ENCODE data around the gene BCAP29.
"Not testable (repeated sequence)": the region's sequence is repeated elsewhere in the genome, so short reads cannot be mapped to it uniquely, and the experiment has no call there.

Gene BCAP29

DNA sequence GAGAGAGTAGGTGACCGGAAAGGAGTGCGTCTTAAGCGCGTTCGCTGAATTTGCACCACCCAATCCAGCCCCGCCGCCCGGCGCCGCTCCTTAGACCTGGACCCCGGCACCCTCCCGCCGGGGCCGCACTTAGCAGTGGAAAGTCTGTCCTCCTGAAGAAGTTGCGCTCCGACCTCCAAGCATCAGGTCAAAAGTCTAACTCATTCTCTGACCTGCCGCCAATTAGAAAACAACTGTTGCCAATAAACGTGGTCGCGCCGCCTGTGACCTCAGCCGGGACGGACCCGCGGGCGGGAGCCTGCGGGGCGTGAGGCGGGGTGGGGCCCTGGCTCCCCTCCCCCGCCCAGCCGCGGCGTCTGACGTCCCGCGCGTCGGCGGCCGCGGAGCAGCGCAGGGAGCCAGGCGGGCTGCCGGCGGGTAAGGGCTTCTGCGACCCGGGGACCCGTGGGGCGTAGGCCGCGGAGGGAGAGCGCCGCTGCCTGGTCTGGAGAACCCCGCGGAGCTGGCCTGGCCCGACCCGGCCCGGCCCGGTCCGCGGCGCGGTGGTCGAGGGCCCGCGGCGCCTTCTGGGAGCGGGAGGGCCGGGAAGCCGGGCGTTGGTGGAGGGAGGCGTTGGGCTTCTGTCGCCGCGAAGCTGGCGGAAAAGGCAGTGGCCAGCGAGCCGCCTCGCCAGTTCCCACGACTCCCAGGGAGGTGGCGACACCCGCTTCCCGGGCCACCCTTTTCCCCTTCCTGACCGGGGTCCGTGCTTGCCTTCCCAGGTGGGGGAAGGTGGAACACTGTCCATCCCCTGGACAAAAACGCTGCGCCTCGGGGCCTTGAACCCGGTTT is at the start of gene BCAP29:
BCAP29 (plus strand) TSS at position 362 of the 831 bp plus-strand sequence. CDS start 527 bp downstream, outside the sequence.
- Histone ChIP-seq H3K27me3 (ENCODE audit: control insufficient read depth, insufficient read depth, low read length) (peaks cover 6% of the 10 kb centered on the region), H3K9me3 (ENCODE audit: control insufficient read depth, low read depth, low read length) (no peaks in the 10 kb centered on the region), H3K27ac (ENCODE audit: low read length) (no peak within 1 kb of the TSS), H3K4me1 (ENCODE audit: control insufficient read depth, low read depth, low read length) (peaks cover 2% of the 10 kb centered on the region), H3K4me3 (ENCODE audit: low read length) (peak within 1 kb of the TSS; percentile 93), H3K36me3 (ENCODE audit: control insufficient read depth, low read depth, low read length) (peaks cover 13% of the 10 kb centered on the region), H3K9ac (ENCODE audit: low read length) (peak within 1 kb of the TSS; percentile 76)

DNA sequence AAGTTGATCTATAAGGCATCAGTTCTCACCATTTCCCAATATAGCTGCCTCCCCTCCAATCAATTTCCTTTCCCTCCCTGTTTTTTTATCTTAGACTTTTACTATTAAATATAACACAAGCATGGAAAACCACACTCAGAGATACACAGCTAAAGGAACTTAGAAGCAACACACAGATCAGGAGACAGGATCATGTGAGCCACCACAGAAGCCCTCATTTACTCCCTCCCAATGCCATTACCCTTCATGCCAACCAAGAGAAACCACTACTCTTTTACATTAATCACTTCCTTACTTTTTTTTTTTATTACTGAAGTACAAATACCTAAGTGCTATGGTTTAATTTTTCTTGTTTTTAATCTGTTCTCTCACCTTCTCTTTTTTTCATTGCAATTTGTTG is 49.3 kb upstream of the BCAP29 start:
- Histone ChIP-seq H3K4me3 (ENCODE audit: low read length) (no peak overlapping the region), H3K36me3 (ENCODE audit: control insufficient read depth, low read depth, low read length) (no peaks in the 10 kb centered on the region), H3K9ac (ENCODE audit: low read length) (no peak overlapping the region), H3K4me1 (ENCODE audit: control insufficient read depth, low read depth, low read length) (peaks cover 6% of the 10 kb centered on the region), H3K9me3 (ENCODE audit: control insufficient read depth, low read depth, low read length) (no peaks in the 10 kb centered on the region), H3K27me3 (ENCODE audit: control insufficient read depth, insufficient read depth, low read length) (no peaks in the 10 kb centered on the region), H3K27ac (ENCODE audit: low read length) (no peak overlapping the region)

GRCh38 chr7:107534139-107534538 is 45.9 kb upstream of the BCAP29 start:
- H3K9ac ChIP-seq (ENCODE audit: low read length) = no peak overlapping the region
- no peaks in the 10 kb centered on the region for H3K36me3 ChIP-seq (ENCODE audit: control insufficient read depth, low read depth, low read length)
- H3K27me3 ChIP-seq (ENCODE audit: control insufficient read depth, insufficient read depth, low read length) = no peaks in the 10 kb centered on the region
- H3K4me1 ChIP-seq (ENCODE audit: control insufficient read depth, low read depth, low read length) = peaks cover 11% of the 10 kb centered on the region
- no peak overlapping the region for H3K4me3 ChIP-seq (ENCODE audit: low read length)
- no peaks in the 10 kb centered on the region for H3K9me3 ChIP-seq (ENCODE audit: control insufficient read depth, low read depth, low read length)
- no peak overlapping the region for H3K27ac ChIP-seq (ENCODE audit: low read length)

GRCh38 chr7:107537228-107537627 is 42.8 kb upstream of the BCAP29 start:
- H3K27me3 ChIP-seq (ENCODE audit: control insufficient read depth, insufficient read depth, low read length); H3K9ac ChIP-seq (ENCODE audit: low read length); H3K4me1 ChIP-seq (ENCODE audit: control insufficient read depth, low read depth, low read length); H3K4me3 ChIP-seq (ENCODE audit: low read length); H3K9me3 ChIP-seq (ENCODE audit: control insufficient read depth, low read depth, low read length); H3K27ac ChIP-seq (ENCODE audit: low read length); H3K36me3 ChIP-seq (ENCODE audit: control insufficient read depth, low read depth, low read length): not testable (repeated sequence)

- no peak overlapping the region for H3K27ac ChIP-seq (ENCODE audit: low read length)
- H3K4me1 ChIP-seq (ENCODE audit: control insufficient read depth, low read depth, low read length) = peaks cover 5% of the 10 kb centered on the region
- H3K27me3 ChIP-seq (ENCODE audit: control insufficient read depth, insufficient read depth, low read length) = no peaks in the 10 kb centered on the region
- H3K9ac ChIP-seq (ENCODE audit: low read length) = no peak overlapping the region
- H3K9me3 ChIP-seq (ENCODE audit: control insufficient read depth, low read depth, low read length) = no peaks in the 10 kb centered on the region
- H3K36me3 ChIP-seq (ENCODE audit: control insufficient read depth, low read depth, low read length) = no peaks in the 10 kb centered on the region
- no peak overlapping the region for H3K4me3 ChIP-seq (ENCODE audit: low read length)
These were observed 42.0 kb upstream of the BCAP29 start for GRCh38 chr7:107538001-107538400.

DNA sequence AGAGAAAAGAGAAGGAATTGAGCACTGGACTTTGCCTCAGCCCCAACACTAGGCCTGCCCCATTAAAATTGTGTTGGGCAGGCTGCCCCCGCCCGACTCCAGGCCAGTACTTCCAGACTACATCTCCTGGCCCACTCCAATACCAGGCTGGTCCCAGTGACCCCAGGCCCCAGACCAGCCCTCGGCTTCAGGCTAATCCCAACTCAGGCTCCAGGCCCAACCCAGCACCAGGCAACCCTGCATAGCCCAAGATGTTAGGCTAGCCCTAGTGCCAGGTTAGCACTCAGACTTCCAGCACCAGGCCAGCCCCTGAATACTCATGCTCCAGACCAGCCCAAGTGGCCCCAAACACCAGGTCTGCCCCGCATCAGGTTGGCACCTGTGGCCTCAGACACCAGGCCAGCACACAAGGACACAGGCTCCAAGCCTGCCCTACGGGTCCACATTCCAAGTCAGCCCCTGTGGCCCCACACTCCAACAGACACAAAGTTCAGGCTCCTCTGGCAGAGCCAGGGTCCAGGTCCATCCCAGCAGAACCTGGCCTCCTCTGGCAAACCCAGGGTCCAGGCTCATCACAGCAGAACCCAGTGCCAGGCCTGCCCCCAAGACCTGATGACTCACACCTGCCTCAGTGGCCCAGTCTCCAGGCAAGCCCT is 36.6 kb upstream of the BCAP29 start:
- Histone ChIP-seq H3K27me3 (ENCODE audit: control insufficient read depth, insufficient read depth, low read length) (no peaks in the 10 kb centered on the region), H3K4me3 (ENCODE audit: low read length) (no peak overlapping the region), H3K27ac (ENCODE audit: low read length) (no peak overlapping the region), H3K9ac (ENCODE audit: low read length) (no peak overlapping the region), H3K36me3 (ENCODE audit: control insufficient read depth, low read depth, low read length) (peaks cover 13% of the 10 kb centered on the region), H3K4me1 (ENCODE audit: control insufficient read depth, low read depth, low read length) (peaks cover 2% of the 10 kb centered on the region), H3K9me3 (ENCODE audit: control insufficient read depth, low read depth, low read length) (no peaks in the 10 kb centered on the region)

DNA sequence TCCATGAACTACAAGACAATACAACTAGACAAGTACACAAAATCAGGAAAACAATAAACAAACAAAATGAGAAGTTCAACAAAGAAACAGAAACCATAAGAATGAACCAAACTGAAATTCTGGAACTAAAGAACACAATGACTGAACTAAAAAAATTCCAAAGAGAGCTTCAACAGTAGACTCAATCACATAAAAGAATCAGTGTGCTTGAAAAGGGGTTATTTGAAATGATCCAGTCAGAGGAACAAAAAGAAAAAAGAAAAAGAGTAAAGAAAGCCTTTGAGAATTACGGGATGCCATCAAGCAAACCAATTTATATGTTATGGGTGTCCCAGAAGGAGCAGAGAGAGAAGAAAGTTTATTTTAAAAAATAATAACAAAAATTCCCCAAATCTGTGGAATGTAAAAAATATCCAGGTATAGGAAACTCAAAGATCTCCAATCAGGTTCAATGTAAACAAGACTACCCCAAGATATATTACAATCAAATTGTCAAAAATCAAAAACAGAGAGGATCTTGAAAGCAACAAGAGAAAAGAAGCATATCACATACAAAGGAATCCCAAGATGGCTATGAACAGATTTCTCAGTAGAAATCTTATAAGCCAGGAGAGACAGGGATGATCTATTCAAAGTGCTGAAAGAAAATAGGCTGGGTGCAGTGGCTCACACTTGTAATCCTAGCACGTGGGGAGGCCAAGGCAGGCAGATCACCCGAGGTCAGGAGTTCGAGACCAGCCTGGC is 35.0 kb upstream of the BCAP29 start:
- H3K36me3 ChIP-seq (ENCODE audit: control insufficient read depth, low read depth, low read length) = peaks cover 13% of the 10 kb centered on the region
- no peaks in the 10 kb centered on the region for H3K9me3 ChIP-seq (ENCODE audit: control insufficient read depth, low read depth, low read length)
- H3K9ac ChIP-seq (ENCODE audit: low read length) = no peak overlapping the region
- no peaks in the 10 kb centered on the region for H3K27me3 ChIP-seq (ENCODE audit: control insufficient read depth, insufficient read depth, low read length)
- H3K4me1 ChIP-seq (ENCODE audit: control insufficient read depth, low read depth, low read length) = no peaks in the 10 kb centered on the region
- no peak overlapping the region for H3K4me3 ChIP-seq (ENCODE audit: low read length)
- H3K27ac ChIP-seq (ENCODE audit: low read length) = no peak overlapping the region

GRCh38 chr7:107551936-107552335 is 28.1 kb upstream of the BCAP29 start:
- no peak overlapping the region for H3K4me3 ChIP-seq (ENCODE audit: low read length)
- H3K4me1 ChIP-seq (ENCODE audit: control insufficient read depth, low read depth, low read length) = no peaks in the 10 kb centered on the region
- peaks cover 26% of the 10 kb centered on the region for H3K36me3 ChIP-seq (ENCODE audit: control insufficient read depth, low read depth, low read length)
- H3K27me3 ChIP-seq (ENCODE audit: control insufficient read depth, insufficient read depth, low read length) = no peaks in the 10 kb centered on the region
- no peak overlapping the region for H3K27ac ChIP-seq (ENCODE audit: low read length)
- no peaks in the 10 kb centered on the region for H3K9me3 ChIP-seq (ENCODE audit: control insufficient read depth, low read depth, low read length)
- H3K9ac ChIP-seq (ENCODE audit: low read length) = no peak overlapping the region

DNA sequence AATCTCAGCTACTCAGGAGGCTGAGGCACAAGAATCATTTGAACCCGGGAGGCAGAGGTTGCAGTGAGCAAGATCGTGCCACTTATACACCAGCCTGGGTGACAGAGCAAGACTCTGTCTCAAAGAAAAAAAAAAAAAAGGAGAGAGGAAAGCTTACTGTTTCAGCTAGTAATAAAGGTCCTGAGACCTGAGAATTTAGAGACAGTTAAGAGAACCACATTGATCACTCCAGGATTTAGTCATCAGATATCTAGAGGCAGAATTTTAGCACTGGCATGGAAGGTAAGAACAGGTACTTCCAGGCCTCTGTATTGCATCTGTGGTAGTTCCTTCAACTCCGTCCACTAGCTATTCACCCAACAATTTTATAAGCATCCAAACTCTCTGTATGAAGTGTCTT is 24.2 kb upstream of the BCAP29 start:
- Histone ChIP-seq H3K27me3 (ENCODE audit: control insufficient read depth, insufficient read depth, low read length) (no peaks in the 10 kb centered on the region), H3K4me3 (ENCODE audit: low read length) (no peak overlapping the region), H3K4me1 (ENCODE audit: control insufficient read depth, low read depth, low read length) (no peaks in the 10 kb centered on the region), H3K36me3 (ENCODE audit: control insufficient read depth, low read depth, low read length) (peaks cover 20% of the 10 kb centered on the region), H3K9me3 (ENCODE audit: control insufficient read depth, low read depth, low read length) (no peaks in the 10 kb centered on the region), H3K27ac (ENCODE audit: low read length) (no peak overlapping the region), H3K9ac (ENCODE audit: low read length) (no peak overlapping the region)

- no peaks in the 10 kb centered on the region for H3K27me3 ChIP-seq (ENCODE audit: control insufficient read depth, insufficient read depth, low read length)
- H3K9me3 ChIP-seq (ENCODE audit: control insufficient read depth, low read depth, low read length) = no peaks in the 10 kb centered on the region
- no peak overlapping the region for H3K9ac ChIP-seq (ENCODE audit: low read length)
- no peak overlapping the region for H3K4me3 ChIP-seq (ENCODE audit: low read length)
- H3K36me3 ChIP-seq (ENCODE audit: control insufficient read depth, low read depth, low read length) = peaks cover 4% of the 10 kb centered on the region
- no peak overlapping the region for H3K27ac ChIP-seq (ENCODE audit: low read length)
- peaks cover 7% of the 10 kb centered on the region for H3K4me1 ChIP-seq (ENCODE audit: control insufficient read depth, low read depth, low read length)
These were observed 20.2 kb upstream of the BCAP29 start for GRCh38 chr7:107559864-107560263.

DNA sequence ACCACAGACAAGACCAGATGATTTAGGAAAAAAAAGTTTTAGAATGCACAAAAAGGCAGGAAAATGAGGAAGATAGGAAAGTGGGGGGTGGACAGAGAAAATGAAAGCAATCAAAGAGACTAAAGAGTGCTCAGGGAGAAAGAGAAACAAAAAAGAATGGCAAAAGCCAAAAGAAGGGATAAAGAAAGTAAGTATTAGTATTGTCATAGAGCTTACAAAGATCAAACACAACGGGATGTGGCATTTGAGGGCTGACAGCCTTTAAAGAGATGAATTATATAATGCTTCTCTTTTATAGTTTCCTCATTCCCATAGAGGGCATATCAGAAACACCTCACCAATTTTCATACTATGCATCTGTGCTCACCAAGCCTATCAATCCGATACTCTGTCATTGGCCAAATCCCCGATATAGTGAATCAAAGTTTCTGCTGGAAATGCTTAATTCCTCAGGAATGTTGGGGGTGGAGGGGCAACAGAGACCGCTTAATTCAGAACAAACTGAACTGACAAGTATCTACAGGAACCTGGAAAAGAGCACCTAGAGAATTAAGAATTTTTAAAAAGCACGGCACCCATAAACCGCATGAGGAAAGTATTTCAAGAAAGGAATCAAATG is 19.0 kb upstream of the BCAP29 start:
- Histone ChIP-seq H3K36me3 (ENCODE audit: control insufficient read depth, low read depth, low read length) (peaks cover 4% of the 10 kb centered on the region), H3K27ac (ENCODE audit: low read length) (no peak overlapping the region), H3K27me3 (ENCODE audit: control insufficient read depth, insufficient read depth, low read length) (no peaks in the 10 kb centered on the region), H3K4me1 (ENCODE audit: control insufficient read depth, low read depth, low read length) (peaks cover 11% of the 10 kb centered on the region), H3K9me3 (ENCODE audit: control insufficient read depth, low read depth, low read length) (no peaks in the 10 kb centered on the region), H3K9ac (ENCODE audit: low read length) (no peak overlapping the region), H3K4me3 (ENCODE audit: low read length) (no peak overlapping the region)

Measured in iPS-18a (cell line).